ENCODE data around the gene MLX.

The MLX gene

DNA sequence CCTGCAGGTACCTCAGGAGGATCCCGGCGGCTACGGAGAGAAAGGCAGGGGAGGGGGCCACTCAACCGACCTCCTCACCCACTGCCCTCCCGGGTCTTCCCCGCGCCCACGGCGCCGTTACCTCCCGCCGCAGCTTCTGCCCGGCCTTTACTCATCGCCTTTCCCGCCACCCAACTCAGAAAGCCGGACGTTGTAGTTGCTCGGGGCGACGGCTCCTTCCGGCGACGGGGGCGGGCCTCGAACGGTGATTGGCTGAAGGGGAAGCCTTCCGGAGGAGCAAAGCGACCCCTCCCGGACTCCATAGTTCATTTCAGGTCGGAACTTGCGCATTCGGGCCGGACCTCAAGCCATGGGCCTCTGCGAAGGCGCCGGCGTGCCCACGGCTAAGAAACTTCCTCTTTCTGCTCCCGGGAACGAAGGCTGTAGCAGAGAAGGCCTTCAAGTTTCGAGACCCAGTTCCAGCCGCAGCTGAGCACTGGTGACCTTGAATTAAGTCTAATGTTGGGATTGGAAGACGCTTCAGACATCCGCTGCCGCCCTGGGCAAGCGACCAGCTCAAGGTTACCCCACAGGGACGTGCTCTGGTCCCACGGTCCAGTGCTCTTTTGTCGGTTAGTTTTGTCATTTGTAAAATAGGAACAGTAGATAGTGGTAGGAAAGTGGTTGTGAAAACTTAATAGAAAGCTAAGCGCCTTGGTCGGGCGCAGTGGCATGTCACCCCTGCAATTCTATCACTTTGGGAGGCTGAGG is 10.8 kb downstream of the MLX start, which contains the start of gene PSMC3IP:
Gene PSMC3IP, minus strand, starts transcription at position 198 of the 750 bp plus-strand sequence. Its CDS starts 43 bp downstream, at position 155.
- Mint-ChIP-seq H3K4me1 (peaks cover 50% of the 10 kb centered on the region), H3K9me3 (no peaks in the 10 kb centered on the region), H3K36me3 (peaks cover 98% of the 10 kb centered on the region), H3K27ac (peak within 1 kb of the TSS; percentile 92), H3K4me3 (peak within 1 kb of the TSS; percentile 91)
- peak; percentile 97 for ATAC-seq
- DNase-seq (ENCODE audit: low spot score in 2 of 2), result peak; percentile 84 to 96

- H3K4me3 Mint-ChIP-seq, result peak overlapping the region; percentile 91
- peaks cover 43% of the 10 kb centered on the region for H3K4me1 Mint-ChIP-seq
- peaks cover 98% of the 10 kb centered on the region for H3K36me3 Mint-ChIP-seq
- no peaks in the 10 kb centered on the region for H3K9me3 Mint-ChIP-seq
- peak; percentile 56 for ATAC-seq
- H3K27ac Mint-ChIP-seq, result peak overlapping the region; percentile 92
- DNase-seq (ENCODE audit: low spot score in 2 of 2), result peak; percentile 50 to 87
Measured at GRCh38 chr17:42578282-42578869, 11.5 kb downstream of the MLX start.

DNA sequence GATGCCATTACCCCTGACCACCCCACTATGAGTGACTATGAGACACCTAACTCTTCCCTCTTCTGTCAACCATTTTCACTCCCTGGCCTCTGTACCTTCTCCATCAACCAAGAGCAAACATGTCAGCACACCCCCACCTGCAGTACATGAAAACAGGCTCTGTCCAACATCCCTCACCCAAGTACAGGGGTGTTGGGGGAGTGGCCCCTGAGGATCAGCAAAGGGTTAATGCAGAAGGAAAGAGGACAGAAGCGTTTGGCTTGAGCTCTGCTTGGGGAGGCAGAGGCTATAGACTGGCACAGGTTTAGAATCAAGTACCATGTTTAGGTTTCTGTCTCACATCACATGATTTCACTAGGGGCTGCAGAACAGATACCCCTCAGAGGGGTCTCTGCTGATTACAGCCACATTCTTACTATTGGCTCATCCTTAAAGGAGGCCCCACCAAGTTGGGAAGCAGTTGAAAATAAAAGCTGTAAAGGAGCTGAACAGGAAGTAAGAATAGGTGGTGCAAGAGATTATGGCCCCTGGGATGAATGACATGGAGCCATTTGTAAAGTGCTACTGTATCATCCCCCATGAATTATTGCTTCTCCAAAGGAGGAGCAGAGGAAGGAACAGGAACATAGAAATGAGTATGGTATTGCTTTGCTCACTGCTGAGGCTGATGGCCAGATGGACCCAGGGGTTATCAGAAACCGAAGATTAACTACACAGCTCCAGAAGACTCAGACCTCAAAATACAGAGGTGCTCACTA is 13.1 kb downstream of the MLX start:
- DNase-seq (ENCODE audit: low spot score in 2 of 2) (no peak), ATAC-seq (no peak)
- peaks cover 37% of the 10 kb centered on the region for H3K4me1 Mint-ChIP-seq
- H3K27ac Mint-ChIP-seq, result no peak overlapping the region
- peak overlapping the region; percentile 10 for H3K4me3 Mint-ChIP-seq
- H3K36me3 Mint-ChIP-seq, result peaks cover 98% of the 10 kb centered on the region
- H3K9me3 Mint-ChIP-seq, result no peaks in the 10 kb centered on the region

GRCh38 chr17:42581744-42582270 is 14.9 kb downstream of the MLX start:
- ATAC-seq (no peak), DNase-seq (ENCODE audit: low spot score in 2 of 2) (no peak)
- H3K4me1 Mint-ChIP-seq, result peaks cover 20% of the 10 kb centered on the region
- no peaks in the 10 kb centered on the region for H3K9me3 Mint-ChIP-seq
- H3K4me3 Mint-ChIP-seq, result no peak overlapping the region
- H3K27ac Mint-ChIP-seq, result no peak overlapping the region
- H3K36me3 Mint-ChIP-seq, result peaks cover 99% of the 10 kb centered on the region

GRCh38 chr17:42584880-42585279 is 18.0 kb downstream of the MLX start:
- H3K9me3 Mint-ChIP-seq, result no peaks in the 10 kb centered on the region
- ATAC-seq, result no peak
- H3K27ac Mint-ChIP-seq, result peak overlapping the region; percentile 50
- no peak for DNase-seq (ENCODE audit: low spot score in 2 of 2)
- H3K4me1 Mint-ChIP-seq, result peaks cover under 1% of the 10 kb centered on the region
- peaks cover 98% of the 10 kb centered on the region for H3K36me3 Mint-ChIP-seq
- no peak overlapping the region for H3K4me3 Mint-ChIP-seq

DNA sequence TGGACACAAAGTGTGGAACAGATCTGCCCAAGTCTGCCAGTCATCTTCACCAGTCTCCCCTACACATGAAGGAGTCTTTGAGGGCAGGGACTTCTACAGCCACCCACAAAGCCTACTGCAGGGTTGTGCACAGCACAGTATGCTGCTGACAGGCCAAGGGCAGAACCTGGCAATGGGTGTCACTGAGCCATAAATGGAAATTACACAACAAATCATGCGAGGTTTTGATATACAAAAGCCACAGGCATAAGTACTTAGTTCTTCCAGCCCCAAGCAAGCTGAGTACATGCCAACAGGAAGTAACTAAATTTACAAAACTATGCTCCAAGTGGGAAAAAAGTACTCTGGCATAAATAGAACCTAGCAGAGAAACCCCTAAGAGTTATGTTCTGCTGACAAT is 18.5 kb downstream of the MLX start:
- H3K27ac Mint-ChIP-seq, result no peak overlapping the region
- ATAC-seq, result no peak

GRCh38 chr17:42586514-42587230 is 19.8 kb downstream of the MLX start:
- no peaks in the 10 kb centered on the region for H3K9me3 Mint-ChIP-seq
- DNase-seq (ENCODE audit: low spot score in 2 of 2), result no peak
- H3K4me1 Mint-ChIP-seq, result no peaks in the 10 kb centered on the region
- H3K36me3 Mint-ChIP-seq, result peaks cover 98% of the 10 kb centered on the region
- no peak overlapping the region for H3K4me3 Mint-ChIP-seq
- peak overlapping the region; percentile 78 for H3K27ac Mint-ChIP-seq
- ATAC-seq, result no peak

More for the DNA sequence above, 18.5 kb downstream of the MLX start:
- Mint-ChIP-seq H3K36me3 (peaks cover 98% of the 10 kb centered on the region), H3K9me3 (no peaks in the 10 kb centered on the region), H3K4me3 (no peak overlapping the region), H3K4me1 (no peaks in the 10 kb centered on the region)
- no peak for DNase-seq (ENCODE audit: low spot score in 2 of 2)

GRCh38 chr17:42590886-42591285 is 24.0 kb downstream of the MLX start:
- H3K4me1 Mint-ChIP-seq, result no peaks in the 10 kb centered on the region
- H3K27ac Mint-ChIP-seq, result no peak overlapping the region
- no peak for DNase-seq (ENCODE audit: low spot score in 2 of 2)
- H3K4me3 Mint-ChIP-seq, result no peak overlapping the region
- no peak for ATAC-seq
- peaks cover 97% of the 10 kb centered on the region for H3K36me3 Mint-ChIP-seq
- H3K9me3 Mint-ChIP-seq, result no peaks in the 10 kb centered on the region

GRCh38 chr17:42591411-42591810 is 24.5 kb downstream of the MLX start:
- Mint-ChIP-seq H3K4me1 (no peaks in the 10 kb centered on the region), H3K27ac (peak overlapping the region; percentile 26), H3K36me3 (peaks cover 97% of the 10 kb centered on the region), H3K9me3 (no peaks in the 10 kb centered on the region), H3K4me3 (no peak overlapping the region)
- DNase-seq (ENCODE audit: low spot score in 2 of 2), result no peak
- ATAC-seq, result no peak

- H3K27ac Mint-ChIP-seq, result no peak overlapping the region
- H3K4me3 Mint-ChIP-seq, result no peak overlapping the region
- ATAC-seq, result no peak
Measured at GRCh38 chr17:42596386-42596785, 29.5 kb downstream of the MLX start.

GRCh38 chr17:42598905-42599304 is 32.0 kb downstream of the MLX start:
- ATAC-seq (no peak), DNase-seq (ENCODE audit: low spot score in 2 of 2) (no peak)
- Mint-ChIP-seq H3K36me3 (peaks cover 89% of the 10 kb centered on the region), H3K4me3 (no peak overlapping the region), H3K9me3 (no peaks in the 10 kb centered on the region), H3K27ac (peak overlapping the region; percentile 40), H3K4me1 (peaks cover 20% of the 10 kb centered on the region)

More at GRCh38 chr17:42596386-42596785, 29.5 kb downstream of the MLX start:
- H3K9me3 Mint-ChIP-seq, result no peaks in the 10 kb centered on the region
- peaks cover 96% of the 10 kb centered on the region for H3K36me3 Mint-ChIP-seq
- no peak for DNase-seq (ENCODE audit: low spot score in 2 of 2)
- peaks cover 11% of the 10 kb centered on the region for H3K4me1 Mint-ChIP-seq

DNA sequence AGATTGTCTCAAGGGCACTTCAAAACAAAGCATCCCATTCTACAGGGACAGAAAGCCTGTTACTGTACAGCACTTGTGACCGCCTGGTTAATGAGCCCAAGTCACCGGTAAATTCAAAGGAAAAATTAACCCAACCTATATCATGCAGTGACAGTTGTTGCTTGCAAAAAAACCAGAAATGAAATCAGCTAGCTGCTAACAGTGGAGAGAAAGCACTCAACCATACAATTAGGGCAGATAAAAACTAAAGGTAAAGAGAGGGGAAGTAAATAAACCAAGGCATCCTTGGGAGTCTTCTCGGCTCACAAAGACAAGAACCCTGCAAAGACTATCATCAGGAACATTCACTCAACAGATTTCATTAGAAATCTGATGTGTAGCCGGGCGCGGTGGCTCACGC is 36.4 kb downstream of the MLX start:
- no peak overlapping the region for H3K27ac Mint-ChIP-seq
- DNase-seq (ENCODE audit: low spot score in 2 of 2) (no peak), ATAC-seq (no peak)
- peaks cover 70% of the 10 kb centered on the region for H3K36me3 Mint-ChIP-seq
- H3K4me1 Mint-ChIP-seq, result peaks cover 57% of the 10 kb centered on the region
- no peak overlapping the region for H3K4me3 Mint-ChIP-seq
- H3K9me3 Mint-ChIP-seq, result no peaks in the 10 kb centered on the region

GRCh38 chr17:42607769-42608168 is 40.9 kb downstream of the MLX start:
- H3K4me3 Mint-ChIP-seq, result peak overlapping the region; percentile 95
- H3K36me3 Mint-ChIP-seq, result peaks cover 62% of the 10 kb centered on the region
- no peaks in the 10 kb centered on the region for H3K9me3 Mint-ChIP-seq
- peaks cover 52% of the 10 kb centered on the region for H3K4me1 Mint-ChIP-seq
- peak overlapping the region; percentile 97 for H3K27ac Mint-ChIP-seq
- ATAC-seq (no peak), DNase-seq (ENCODE audit: low spot score in 2 of 2) (no peak)

GRCh38 chr17:42608305-42609181 is 41.6 kb downstream of the MLX start:
- Mint-ChIP-seq H3K4me1 (peaks cover 45% of the 10 kb centered on the region), H3K27ac (peak overlapping the region; percentile 97), H3K36me3 (peaks cover 62% of the 10 kb centered on the region), H3K9me3 (no peaks in the 10 kb centered on the region), H3K4me3 (peak overlapping the region; percentile 95)
- peak in 1 of 2 donors; percentile 70 for DNase-seq (ENCODE audit: low spot score in 2 of 2)
- ATAC-seq, result peak; percentile 73

Data from stimulated activated effector memory CD8-positive, alpha-beta T cell treated with anti-CD3 and anti-CD28 coated beads, Interleukin-12 subunit alpha, Interleukin-12 subunit beta, amount 100 ng/mL, for 72 hours (primary cell).